Fibroblast of skin of scalp (primary cell): ENCODE data around the gene VSIG8.

Experiments used
- DNase-seq: peaks from one replicate; pipeline ENCODE4 v3.0.0-alpha.2; 2013

The VSIG8 gene

GRCh38 chr1:159828581-159829272, 33.7 kb downstream of the VSIG8 start:
- DNase-seq = no peak

- DNase-seq = no peak
Observed at GRCh38 chr1:159828176-159828575, 34.3 kb downstream of the VSIG8 start.

- no peak for DNase-seq
Observed at GRCh38 chr1:159827549-159827948, 34.9 kb downstream of the VSIG8 start.

- DNase-seq = no peak
Observed at GRCh38 chr1:159827102-159827490, 35.4 kb downstream of the VSIG8 start.

GRCh38 chr1:159826441-159827101, 35.9 kb downstream of the VSIG8 start, which contains the start of gene SLAMF8:
SLAMF8 (plus strand) TSS chr1:159826873; CDS start chr1:159826899, 26 bp downstream.
- DNase-seq = peak; percentile 27

GRCh38 chr1:159825564-159825963, 36.9 kb downstream of the VSIG8 start:
- DNase-seq = no peak

- no peak for DNase-seq
Observed at GRCh38 chr1:159823406-159823805, 39.1 kb downstream of the VSIG8 start.

GRCh38 chr1:159821171-159821867, 41.1 kb downstream of the VSIG8 start:
- DNase-seq = no peak

- no peak for DNase-seq
Observed at GRCh38 chr1:159817276-159818041, 45.0 kb downstream of the VSIG8 start.

GRCh38 chr1:159815926-159816325, 46.5 kb downstream of the VSIG8 start:
- no peak for DNase-seq

- no peak for DNase-seq
Observed at GRCh38 chr1:159804924-159805323, 57.5 kb downstream of the VSIG8 start.
